Measurements from ENCODE around the gene NF2.

DNA sequence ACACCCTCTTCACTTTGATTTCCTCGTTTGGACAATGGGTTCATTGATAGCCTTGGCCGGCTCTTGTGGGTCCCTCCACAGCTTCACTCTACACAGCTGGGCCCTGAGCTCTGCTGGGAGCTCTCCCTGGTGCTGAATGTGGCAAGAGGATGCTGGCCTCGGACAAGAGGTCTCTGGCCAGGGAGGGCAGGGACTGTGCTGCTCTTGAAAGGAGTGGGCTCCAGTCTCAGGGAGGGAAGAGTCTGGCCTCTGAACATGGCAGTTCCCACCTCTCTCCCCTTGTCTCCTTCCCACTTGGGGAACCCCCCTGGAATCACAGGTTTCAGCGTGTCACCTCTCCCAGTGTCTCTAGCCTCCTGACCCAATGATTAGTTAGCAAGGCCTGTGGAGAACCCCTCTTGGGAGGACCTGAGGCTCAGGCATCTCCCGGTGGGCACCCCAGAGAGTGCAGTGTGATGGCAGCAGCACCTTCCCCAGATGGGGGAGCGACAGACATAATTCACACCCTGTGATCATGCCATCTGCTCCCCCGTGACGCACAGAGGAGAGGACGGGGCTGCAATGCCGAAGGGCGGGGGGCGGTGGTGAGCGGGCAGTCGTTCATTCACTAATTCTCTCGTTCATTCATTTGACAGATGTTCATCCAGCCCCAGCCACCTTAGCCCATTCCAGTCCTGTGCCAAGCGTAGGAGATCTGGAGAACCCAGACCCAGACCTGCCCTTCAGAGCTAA lies 113.5 kb downstream of the NF2 start:
- TF ChIP-seq, protein P1, sequence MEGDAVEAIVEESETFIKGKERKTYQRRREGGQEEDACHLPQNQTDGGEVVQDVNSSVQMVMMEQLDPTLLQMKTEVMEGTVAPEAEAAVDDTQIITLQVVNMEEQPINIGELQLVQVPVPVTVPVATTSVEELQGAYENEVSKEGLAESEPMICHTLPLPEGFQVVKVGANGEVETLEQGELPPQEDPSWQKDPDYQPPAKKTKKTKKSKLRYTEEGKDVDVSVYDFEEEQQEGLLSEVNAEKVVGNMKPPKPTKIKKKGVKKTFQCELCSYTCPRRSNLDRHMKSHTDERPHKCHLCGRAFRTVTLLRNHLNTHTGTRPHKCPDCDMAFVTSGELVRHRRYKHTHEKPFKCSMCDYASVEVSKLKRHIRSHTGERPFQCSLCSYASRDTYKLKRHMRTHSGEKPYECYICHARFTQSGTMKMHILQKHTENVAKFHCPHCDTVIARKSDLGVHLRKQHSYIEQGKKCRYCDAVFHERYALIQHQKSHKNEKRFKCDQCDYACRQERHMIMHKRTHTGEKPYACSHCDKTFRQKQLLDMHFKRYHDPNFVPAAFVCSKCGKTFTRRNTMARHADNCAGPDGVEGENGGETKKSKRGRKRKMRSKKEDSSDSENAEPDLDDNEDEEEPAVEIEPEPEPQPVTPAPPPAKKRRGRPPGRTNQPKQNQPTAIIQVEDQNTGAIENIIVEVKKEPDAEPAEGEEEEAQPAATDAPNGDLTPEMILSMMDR (IDR thresholded peaks at IDR 0.05; ENCODE audit: insufficient read depth, low read length, poor library complexity, severe bottlenecking) = no peak
- no peak for TF ChIP-seq EZH2phosphoT487 (conservative IDR thresholded peaks at IDR 0.05; ENCODE audit: low read length)
